Bronchial epithelial cell (primary cell): ENCODE measurements around the gene TGM6. TPM values are rescaled to one million over a fixed set of nuclear protein-coding genes. Genes with fewer than 3 reads are reported as not detected.

Experiments
- DNase-seq: peaks from one replicate; pipeline ENCODE4 v3.0.0-alpha.2; 2010; ENCODE audit warnings: low read depth
- FAIRE-seq: peaks from 2 replicates; lab custom pipeline; 2011; peaks lifted over from hg19 to GRCh38; lab: Jason Lieb, UNC
- H3K27me3 ChIP-seq: 2 replicates; pipeline ENCODE4 v1.5.1; 2011; ENCODE audit warnings: low read length; ENCODE audit not compliant: control insufficient read depth, insufficient read depth
- H3K36me3 ChIP-seq: 2 replicates; pipeline ENCODE4 v1.5.1; 2011; ENCODE audit warnings: low read length; ENCODE audit not compliant: control insufficient read depth, insufficient read depth
- H3K4me3 ChIP-seq: 2 replicates; pipeline ENCODE4 v1.5.1; 2011; ENCODE audit warnings: mild to moderate bottlenecking, low read depth, low read length, control low read depth
- CTCF ChIP-seq: IDR thresholded peaks from 2 replicates; pipeline ENCODE4 v1.5.1; 2011; ENCODE audit warnings: mild to moderate bottlenecking, moderate library complexity, low read length, control low read depth, inconsistent platforms; ENCODE audit not compliant: insufficient read depth, severe bottlenecking
- total RNA-seq: library from RNA; depleted of rRNA; stranded (reverse); fragments of >200 nt; gene quantifications from 2 replicates; pipeline ENCODE4 v1.2.1, GENCODE V29; 2014

The TGM6 gene
- total RNA-seq, 1 donor from 2014 or later = not detected

GRCh38 chr20:2431185-2431584 is 50.5 kb downstream of the TGM6 start:
- H3K4me3 ChIP-seq = no peak overlapping the region
- FAIRE-seq (no peak), DNase-seq (no peak)
- H3K36me3 ChIP-seq = no peaks in the 10 kb centered on the region
- TF ChIP-seq CTCF = no peak
- no peaks in the 10 kb centered on the region for H3K27me3 ChIP-seq

- DNase-seq = no peak
- no peak overlapping the region for H3K4me3 ChIP-seq
- no peak for FAIRE-seq
- H3K36me3 ChIP-seq = no peaks in the 10 kb centered on the region
- H3K27me3 ChIP-seq = no peaks in the 10 kb centered on the region
- TF ChIP-seq CTCF = no peak
These were observed 66.1 kb downstream of the TGM6 start for GRCh38 chr20:2446845-2447244.

- FAIRE-seq (no peak), DNase-seq (no peak)
- no peaks in the 10 kb centered on the region for H3K27me3 ChIP-seq
- H3K36me3 ChIP-seq = no peaks in the 10 kb centered on the region
- TF ChIP-seq CTCF = no peak
- no peak overlapping the region for H3K4me3 ChIP-seq
These were observed 68.7 kb downstream of the TGM6 start for GRCh38 chr20:2449386-2449785.

- no peak for FAIRE-seq
- Histone ChIP-seq H3K36me3 (no peaks in the 10 kb centered on the region), H3K27me3 (no peaks in the 10 kb centered on the region), H3K4me3 (no peak overlapping the region)
- no peak for TF ChIP-seq CTCF
- no peak for DNase-seq
These were observed 70.7 kb downstream of the TGM6 start for GRCh38 chr20:2451422-2451821.

- Histone ChIP-seq H3K36me3 (no peaks in the 10 kb centered on the region), H3K4me3 (no peak overlapping the region), H3K27me3 (no peaks in the 10 kb centered on the region)
- peak; percentile 63 for DNase-seq
- TF ChIP-seq CTCF = peak; percentile 91
- FAIRE-seq = peak; percentile 13
These were observed 71.4 kb downstream of the TGM6 start for GRCh38 chr20:2451939-2452732.
